HepG2 (cell line): ENCODE measurements around the gene IL1A. TPM values are rescaled to one million over a fixed set of nuclear protein-coding genes. Genes with fewer than 3 reads are reported as not detected.

Experiments
- ATF4 ChIP-seq, 2 experiments: fragments of 450-650 bp in 1 of 2; sonication (generic) in 1 of 2; formaldehyde crosslinking; IDR thresholded peaks; 2 replicates each; pipeline versions ENCODE4 v1.5.0 to v1.8.0; 2020 to 2022; ENCODE audit warnings: mild to moderate bottlenecking in 1 of 2, missing genetic modification reagents in 1 of 2
- BORCS8-MEF2B ChIP-seq: sonication (generic); formaldehyde crosslinking; IDR thresholded peaks from 2 replicates; pipeline ENCODE4 v1.8.0; 2022; ENCODE audit warnings: mild to moderate bottlenecking, missing genetic modification reagents
- ETV5 ChIP-seq: IDR thresholded peaks from 2 replicates; pipeline ENCODE4 v1.6.1; 2018; ENCODE audit warnings: missing biosample characterization, missing genetic modification reagents, inconsistent platforms, borderline replicate concordance
- GABPA ChIP-seq, 2 experiments: IDR thresholded peaks; 2 replicates each; pipeline ENCODE4 v1.6.1; 2011 to 2016; ENCODE audit warnings: low read depth in 2 of 2, low read length in 1 of 2, missing biosample characterization in 1 of 2, missing genetic modification characterization in 1 of 2
- GRHL1 ChIP-seq: sonication (generic); formaldehyde crosslinking; conservative IDR thresholded peaks from 2 replicates; pipeline ENCODE4 v1.8.0; 2022; ENCODE audit warnings: missing genetic modification reagents
- HINFP ChIP-seq: sonication (generic); formaldehyde crosslinking; IDR thresholded peaks from 2 replicates; pipeline ENCODE4 v1.4.0; 2020; ENCODE audit warnings: low read depth, mild to moderate bottlenecking, missing genetic modification reagents
- HNF4A ChIP-seq: sonication (generic); formaldehyde crosslinking; IDR thresholded peaks from 2 replicates; pipeline ENCODE4 v1.4.0; 2020; ENCODE audit warnings: missing genetic modification reagents
- KAT8 ChIP-seq: IDR thresholded peaks from 2 replicates; pipeline ENCODE4 v1.6.1; 2016; ENCODE audit warnings: missing genetic modification reagents, missing compliant biosample characterization
- KLF15 ChIP-seq: sonication (generic); formaldehyde crosslinking; IDR thresholded peaks from 2 replicates; pipeline ENCODE4 v1.8.1; 2023; ENCODE audit warnings: borderline replicate concordance, mild to moderate bottlenecking, inconsistent platforms, missing genetic modification reagents, mixed read lengths
- MTF2 ChIP-seq: sonication (generic); formaldehyde crosslinking; IDR thresholded peaks from 2 replicates; pipeline ENCODE4 v1.5.0; 2020; ENCODE audit warnings: missing genetic modification reagents, borderline replicate concordance
- ZNF703 ChIP-seq: sonication (generic); formaldehyde crosslinking; IDR thresholded peaks from 2 replicates; pipeline ENCODE4 v1.5.1; 2020; ENCODE audit warnings: missing genetic modification reagents, mild to moderate bottlenecking, moderate library complexity, borderline replicate concordance
- ZNF747 ChIP-seq: sonication (generic); formaldehyde crosslinking; IDR thresholded peaks from 2 replicates; pipeline ENCODE4 v1.8.1; 2023; ENCODE audit warnings: missing genetic modification reagents, mild to moderate bottlenecking, borderline replicate concordance
- ZNF761 ChIP-seq: sonication (generic); formaldehyde crosslinking; conservative IDR thresholded peaks from 2 replicates; pipeline ENCODE4 v1.4.0; 2020; ENCODE audit warnings: mild to moderate bottlenecking, missing genetic modification reagents
- polyA plus RNA-seq, 8 experiments: library from polyadenylated mRNA; depleted of rRNA in 3 of 8; stranded (reverse) in 7 of 8; unstranded in 1 of 8; fragments of >200 nt; fragmentation: Illumina TruSeq in 4 of 8; extraction: Trizol in 4 of 8; gene quantifications; 2 replicates each; pipeline versions ENCODE4 v1.2.1 to v1.2.3, GENCODE V29; 2011 to 2016; ENCODE audit warnings: low read depth in 4 of 8, missing spikeins in 1 of 8, mixed read lengths in 1 of 8; ENCODE audit not compliant: insufficient read depth in 1 of 8
- total RNA-seq, 5 experiments: library from RNA; depleted of rRNA; stranded (reverse); fragments of >200 nt; fragmentation: Illumina TruSeq; extraction: Trizol; gene quantifications; 2 replicates each; pipeline ENCODE4 v1.2.3, GENCODE V29; 2016; ENCODE audit warnings: low read depth in 1 of 5
- TF ChIP-seq, protein P1 (sequence below): sonication (generic); formaldehyde crosslinking; IDR thresholded peaks from 2 replicates; pipeline ENCODE4 v1.4.0; 2020; ENCODE audit warnings: mild to moderate bottlenecking, missing genetic modification reagents
- TF ChIP-seq, protein P2 (sequence below): IDR thresholded peaks from 2 replicates; pipeline ENCODE4 v1.4.0; 2020; ENCODE audit warnings: mild to moderate bottlenecking, missing genetic modification reagents

Gene IL1A
- total and polyA plus RNA-seq, 2 of the 13 experiments (the other 11 are each of a cell fraction or from before 2014, with no cell fraction given): not detected

GRCh38 chr2:112811841-112812306, 27.6 kb upstream of the IL1A start (continued):
- TF ChIP-seq, protein P1, sequence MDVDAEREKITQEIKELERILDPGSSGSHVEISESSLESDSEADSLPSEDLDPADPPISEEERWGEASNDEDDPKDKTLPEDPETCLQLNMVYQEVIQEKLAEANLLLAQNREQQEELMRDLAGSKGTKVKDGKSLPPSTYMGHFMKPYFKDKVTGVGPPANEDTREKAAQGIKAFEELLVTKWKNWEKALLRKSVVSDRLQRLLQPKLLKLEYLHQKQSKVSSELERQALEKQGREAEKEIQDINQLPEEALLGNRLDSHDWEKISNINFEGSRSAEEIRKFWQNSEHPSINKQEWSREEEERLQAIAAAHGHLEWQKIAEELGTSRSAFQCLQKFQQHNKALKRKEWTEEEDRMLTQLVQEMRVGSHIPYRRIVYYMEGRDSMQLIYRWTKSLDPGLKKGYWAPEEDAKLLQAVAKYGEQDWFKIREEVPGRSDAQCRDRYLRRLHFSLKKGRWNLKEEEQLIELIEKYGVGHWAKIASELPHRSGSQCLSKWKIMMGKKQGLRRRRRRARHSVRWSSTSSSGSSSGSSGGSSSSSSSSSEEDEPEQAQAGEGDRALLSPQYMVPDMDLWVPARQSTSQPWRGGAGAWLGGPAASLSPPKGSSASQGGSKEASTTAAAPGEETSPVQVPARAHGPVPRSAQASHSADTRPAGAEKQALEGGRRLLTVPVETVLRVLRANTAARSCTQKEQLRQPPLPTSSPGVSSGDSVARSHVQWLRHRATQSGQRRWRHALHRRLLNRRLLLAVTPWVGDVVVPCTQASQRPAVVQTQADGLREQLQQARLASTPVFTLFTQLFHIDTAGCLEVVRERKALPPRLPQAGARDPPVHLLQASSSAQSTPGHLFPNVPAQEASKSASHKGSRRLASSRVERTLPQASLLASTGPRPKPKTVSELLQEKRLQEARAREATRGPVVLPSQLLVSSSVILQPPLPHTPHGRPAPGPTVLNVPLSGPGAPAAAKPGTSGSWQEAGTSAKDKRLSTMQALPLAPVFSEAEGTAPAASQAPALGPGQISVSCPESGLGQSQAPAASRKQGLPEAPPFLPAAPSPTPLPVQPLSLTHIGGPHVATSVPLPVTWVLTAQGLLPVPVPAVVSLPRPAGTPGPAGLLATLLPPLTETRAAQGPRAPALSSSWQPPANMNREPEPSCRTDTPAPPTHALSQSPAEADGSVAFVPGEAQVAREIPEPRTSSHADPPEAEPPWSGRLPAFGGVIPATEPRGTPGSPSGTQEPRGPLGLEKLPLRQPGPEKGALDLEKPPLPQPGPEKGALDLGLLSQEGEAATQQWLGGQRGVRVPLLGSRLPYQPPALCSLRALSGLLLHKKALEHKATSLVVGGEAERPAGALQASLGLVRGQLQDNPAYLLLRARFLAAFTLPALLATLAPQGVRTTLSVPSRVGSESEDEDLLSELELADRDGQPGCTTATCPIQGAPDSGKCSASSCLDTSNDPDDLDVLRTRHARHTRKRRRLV (CRISPR knock-in tag): no peak
- TF ChIP-seq BORCS8-MEF2B (CRISPR knock-in tag) (no peak), GABPA (IDR thresholded peaks at IDR 0.05; ENCODE audit: low read depth, low read length) (peak; percentile 26; the same call in 1 of the 2 replicates), GABPA (CRISPR knock-in tag; IDR thresholded peaks at IDR 0.05; ENCODE audit: low read depth) (peak; percentile 88), ZNF747 (CRISPR knock-in tag) (0 out of 2 replicates have a peak, but pooled peaks have one; percentile 36), KAT8 (peak; percentile 25; the same call in 1 of the 2 replicates), MTF2 (CRISPR knock-in tag) (no peak), ZNF703 (CRISPR knock-in tag) (no peak), HNF4A (peak; percentile 28; the same call in 1 of the 2 replicates), ATF4 (CRISPR knock-in tag; IDR thresholded peaks at IDR 0.05) (no peak), ETV5 (CRISPR knock-in tag) (peak; percentile 87; the same call in 1 of the 2 replicates), HINFP (CRISPR knock-in tag) (no peak), ZNF761 (CRISPR knock-in tag) (no peak), GRHL1 (no peak), KLF15 (CRISPR knock-in tag) (no peak)
- TF ChIP-seq, protein P2, sequence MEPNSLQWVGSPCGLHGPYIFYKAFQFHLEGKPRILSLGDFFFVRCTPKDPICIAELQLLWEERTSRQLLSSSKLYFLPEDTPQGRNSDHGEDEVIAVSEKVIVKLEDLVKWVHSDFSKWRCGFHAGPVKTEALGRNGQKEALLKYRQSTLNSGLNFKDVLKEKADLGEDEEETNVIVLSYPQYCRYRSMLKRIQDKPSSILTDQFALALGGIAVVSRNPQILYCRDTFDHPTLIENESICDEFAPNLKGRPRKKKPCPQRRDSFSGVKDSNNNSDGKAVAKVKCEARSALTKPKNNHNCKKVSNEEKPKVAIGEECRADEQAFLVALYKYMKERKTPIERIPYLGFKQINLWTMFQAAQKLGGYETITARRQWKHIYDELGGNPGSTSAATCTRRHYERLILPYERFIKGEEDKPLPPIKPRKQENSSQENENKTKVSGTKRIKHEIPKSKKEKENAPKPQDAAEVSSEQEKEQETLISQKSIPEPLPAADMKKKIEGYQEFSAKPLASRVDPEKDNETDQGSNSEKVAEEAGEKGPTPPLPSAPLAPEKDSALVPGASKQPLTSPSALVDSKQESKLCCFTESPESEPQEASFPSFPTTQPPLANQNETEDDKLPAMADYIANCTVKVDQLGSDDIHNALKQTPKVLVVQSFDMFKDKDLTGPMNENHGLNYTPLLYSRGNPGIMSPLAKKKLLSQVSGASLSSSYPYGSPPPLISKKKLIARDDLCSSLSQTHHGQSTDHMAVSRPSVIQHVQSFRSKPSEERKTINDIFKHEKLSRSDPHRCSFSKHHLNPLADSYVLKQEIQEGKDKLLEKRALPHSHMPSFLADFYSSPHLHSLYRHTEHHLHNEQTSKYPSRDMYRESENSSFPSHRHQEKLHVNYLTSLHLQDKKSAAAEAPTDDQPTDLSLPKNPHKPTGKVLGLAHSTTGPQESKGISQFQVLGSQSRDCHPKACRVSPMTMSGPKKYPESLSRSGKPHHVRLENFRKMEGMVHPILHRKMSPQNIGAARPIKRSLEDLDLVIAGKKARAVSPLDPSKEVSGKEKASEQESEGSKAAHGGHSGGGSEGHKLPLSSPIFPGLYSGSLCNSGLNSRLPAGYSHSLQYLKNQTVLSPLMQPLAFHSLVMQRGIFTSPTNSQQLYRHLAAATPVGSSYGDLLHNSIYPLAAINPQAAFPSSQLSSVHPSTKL: peak; percentile 48
